ENCODE results near the gene INPP4B. TPM values are rescaled to one million over a fixed set of nuclear protein-coding genes. Genes with fewer than 3 reads are reported as not detected.

The INPP4B gene
- total and polyA plus RNA-seq, 3 donors from 2014 or later, result 23.2 to 64.5 (median 55.2) TPM

- no peak for TF ChIP-seq POLR2A (IDR thresholded peaks at IDR 0.05)
- TF ChIP-seq, protein P1, sequence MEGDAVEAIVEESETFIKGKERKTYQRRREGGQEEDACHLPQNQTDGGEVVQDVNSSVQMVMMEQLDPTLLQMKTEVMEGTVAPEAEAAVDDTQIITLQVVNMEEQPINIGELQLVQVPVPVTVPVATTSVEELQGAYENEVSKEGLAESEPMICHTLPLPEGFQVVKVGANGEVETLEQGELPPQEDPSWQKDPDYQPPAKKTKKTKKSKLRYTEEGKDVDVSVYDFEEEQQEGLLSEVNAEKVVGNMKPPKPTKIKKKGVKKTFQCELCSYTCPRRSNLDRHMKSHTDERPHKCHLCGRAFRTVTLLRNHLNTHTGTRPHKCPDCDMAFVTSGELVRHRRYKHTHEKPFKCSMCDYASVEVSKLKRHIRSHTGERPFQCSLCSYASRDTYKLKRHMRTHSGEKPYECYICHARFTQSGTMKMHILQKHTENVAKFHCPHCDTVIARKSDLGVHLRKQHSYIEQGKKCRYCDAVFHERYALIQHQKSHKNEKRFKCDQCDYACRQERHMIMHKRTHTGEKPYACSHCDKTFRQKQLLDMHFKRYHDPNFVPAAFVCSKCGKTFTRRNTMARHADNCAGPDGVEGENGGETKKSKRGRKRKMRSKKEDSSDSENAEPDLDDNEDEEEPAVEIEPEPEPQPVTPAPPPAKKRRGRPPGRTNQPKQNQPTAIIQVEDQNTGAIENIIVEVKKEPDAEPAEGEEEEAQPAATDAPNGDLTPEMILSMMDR (IDR thresholded peaks at IDR 0.05), result no peak
Measured at GRCh38 chr4:142572071-142572470, 274.0 kb downstream of the INPP4B start.

DNA sequence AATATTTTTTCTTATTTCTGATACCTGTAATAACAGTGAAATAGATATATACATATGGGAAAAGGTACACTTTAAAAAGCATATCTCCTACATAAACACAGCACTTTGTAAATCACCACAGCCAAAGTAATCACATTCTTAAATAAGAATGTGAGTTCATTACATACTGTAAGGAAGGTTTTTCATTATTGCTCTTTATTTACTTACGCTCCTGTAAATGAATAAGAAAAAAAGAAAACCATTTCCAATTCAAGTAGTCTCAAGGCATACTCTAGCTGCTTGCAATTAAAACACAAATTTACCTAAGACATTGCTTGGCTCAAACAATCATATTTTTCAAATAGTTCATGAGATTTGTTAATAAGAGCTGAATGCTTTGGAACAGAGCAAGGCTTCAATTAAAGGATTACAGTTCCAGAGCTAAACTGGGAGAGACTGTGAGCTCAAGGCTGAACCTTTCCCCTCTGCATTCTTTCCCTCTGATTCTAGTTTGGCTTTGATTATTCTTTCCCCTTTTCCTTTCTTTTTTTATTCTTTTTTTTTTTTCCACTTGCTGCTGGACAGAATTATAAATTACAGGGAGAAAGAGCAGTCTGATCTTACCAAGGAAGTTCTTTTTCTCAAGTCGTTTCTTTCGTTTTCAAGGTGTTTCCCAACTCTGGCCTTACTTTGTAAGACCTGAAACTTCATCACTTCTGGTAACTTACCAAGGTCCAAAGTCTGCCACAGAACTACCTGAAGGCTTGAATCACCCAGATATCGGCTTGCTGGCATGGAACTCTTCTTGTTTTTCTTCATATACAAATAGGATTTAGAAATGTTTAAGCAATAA is 278.3 kb downstream of the INPP4B start:
- TF ChIP-seq POLR2A (IDR thresholded peaks at IDR 0.05), result no peak
- TF ChIP-seq, protein P1 (IDR thresholded peaks at IDR 0.05), result no peak
- intact Hi-C loops (cut with DNase I; ENCODE audit: low total_unique reads), result no loop called here
- no peak overlapping the region for H3K4me3 ChIP-seq
- H3K36me3 ChIP-seq (ENCODE audit: low read depth, missing control alignments), result no peaks in the 10 kb centered on the region
- H3K9me3 ChIP-seq, result no peaks in the 10 kb centered on the region
- no peak for DNase-seq
- H3K27me3 ChIP-seq, result no peaks in the 10 kb centered on the region
- WGBS, 2 donors, result 31 to 46% methylated on average over 4 of the region's 4 CpGs
- H3K4me1 ChIP-seq, result no peaks in the 10 kb centered on the region
- no peak overlapping the region for H3K27ac ChIP-seq

More at GRCh38 chr4:142572071-142572470, 274.0 kb downstream of the INPP4B start:
- no peaks in the 10 kb centered on the region for H3K4me1 ChIP-seq
- no peak for DNase-seq
- no peaks in the 10 kb centered on the region for H3K36me3 ChIP-seq (ENCODE audit: low read depth, missing control alignments)
- no peak overlapping the region for H3K27ac ChIP-seq
- H3K27me3 ChIP-seq, result no peaks in the 10 kb centered on the region
- 71 to 89% methylated on average over 1 of the region's 1 CpG for WGBS, 2 donors
- intact Hi-C loops (cut with DNase I; ENCODE audit: low total_unique reads), result no loop called here
- H3K4me3 ChIP-seq, result no peak overlapping the region
- no peaks in the 10 kb centered on the region for H3K9me3 ChIP-seq

- no peaks in the 10 kb centered on the region for H3K9me3 ChIP-seq
- no peak for DNase-seq
- no peak overlapping the region for H3K4me3 ChIP-seq
- H3K27ac ChIP-seq, result no peak overlapping the region
- H3K4me1 ChIP-seq, result no peaks in the 10 kb centered on the region
- 66 to 75% methylated on average over 5 of the region's 5 CpGs for WGBS, 2 donors
- no peaks in the 10 kb centered on the region for H3K27me3 ChIP-seq
- intact Hi-C loops (cut with DNase I; ENCODE audit: low total_unique reads), result no loop called here
- TF ChIP-seq, protein P1 (IDR thresholded peaks at IDR 0.05), result no peak
- no peak for TF ChIP-seq POLR2A (IDR thresholded peaks at IDR 0.05)
- H3K36me3 ChIP-seq (ENCODE audit: low read depth, missing control alignments), result no peaks in the 10 kb centered on the region
Measured at GRCh38 chr4:142567199-142567598, 278.9 kb downstream of the INPP4B start.

GRCh38 chr4:142566777-142567176 is 279.3 kb downstream of the INPP4B start:
- WGBS, 2 donors, result 72 to 82% methylated on average over 4 of the region's 4 CpGs
- intact Hi-C loops (cut with DNase I; ENCODE audit: low total_unique reads), result no loop called here
- Histone ChIP-seq H3K27me3 (no peaks in the 10 kb centered on the region), H3K27ac (no peak overlapping the region), H3K36me3 (ENCODE audit: low read depth, missing control alignments) (no peaks in the 10 kb centered on the region), H3K4me1 (no peaks in the 10 kb centered on the region), H3K9me3 (no peaks in the 10 kb centered on the region), H3K4me3 (no peak overlapping the region)
- TF ChIP-seq POLR2A (IDR thresholded peaks at IDR 0.05), result no peak
- TF ChIP-seq, protein P1 (IDR thresholded peaks at IDR 0.05), result no peak
- DNase-seq, result no peak

DNA sequence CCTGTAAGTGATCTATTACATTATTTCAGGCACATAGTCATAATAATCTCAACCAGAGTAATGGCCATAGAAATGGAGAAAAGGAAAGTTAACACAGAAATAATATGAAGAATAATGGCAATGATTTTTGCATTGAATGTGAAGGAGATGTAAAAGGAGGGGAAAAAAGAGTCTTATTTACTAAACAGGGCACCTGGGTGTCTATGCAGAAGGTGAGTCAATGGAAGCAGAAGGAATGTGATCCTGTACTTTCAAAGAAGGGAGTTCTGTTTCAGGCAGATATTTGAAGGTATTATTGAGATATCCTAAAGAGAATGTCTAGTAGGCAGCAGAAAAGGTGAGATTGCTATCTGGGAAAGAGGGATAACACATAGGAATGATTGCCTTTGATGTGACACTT is 279.9 kb downstream of the INPP4B start:
- intact Hi-C loops (cut with DNase I; ENCODE audit: low total_unique reads), result no loop called here
- TF ChIP-seq POLR2A (IDR thresholded peaks at IDR 0.05), result no peak
- TF ChIP-seq, protein P1 (IDR thresholded peaks at IDR 0.05), result no peak
- Histone ChIP-seq H3K4me1 (no peaks in the 10 kb centered on the region), H3K9me3 (no peaks in the 10 kb centered on the region), H3K27ac (no peak overlapping the region), H3K36me3 (ENCODE audit: low read depth, missing control alignments) (no peaks in the 10 kb centered on the region), H3K4me3 (no peak overlapping the region), H3K27me3 (no peaks in the 10 kb centered on the region)
- no peak for DNase-seq

Measured in testis (tissue), 3 donors.